ENCODE data around the gene MBNL2. TPM values are rescaled to one million over a fixed set of nuclear protein-coding genes. Genes with fewer than 3 reads are reported as not detected.

Gene MBNL2
- total RNA-seq, 2 experiments from 2014 or later: 2.7 to 7.4 TPM

DNA sequence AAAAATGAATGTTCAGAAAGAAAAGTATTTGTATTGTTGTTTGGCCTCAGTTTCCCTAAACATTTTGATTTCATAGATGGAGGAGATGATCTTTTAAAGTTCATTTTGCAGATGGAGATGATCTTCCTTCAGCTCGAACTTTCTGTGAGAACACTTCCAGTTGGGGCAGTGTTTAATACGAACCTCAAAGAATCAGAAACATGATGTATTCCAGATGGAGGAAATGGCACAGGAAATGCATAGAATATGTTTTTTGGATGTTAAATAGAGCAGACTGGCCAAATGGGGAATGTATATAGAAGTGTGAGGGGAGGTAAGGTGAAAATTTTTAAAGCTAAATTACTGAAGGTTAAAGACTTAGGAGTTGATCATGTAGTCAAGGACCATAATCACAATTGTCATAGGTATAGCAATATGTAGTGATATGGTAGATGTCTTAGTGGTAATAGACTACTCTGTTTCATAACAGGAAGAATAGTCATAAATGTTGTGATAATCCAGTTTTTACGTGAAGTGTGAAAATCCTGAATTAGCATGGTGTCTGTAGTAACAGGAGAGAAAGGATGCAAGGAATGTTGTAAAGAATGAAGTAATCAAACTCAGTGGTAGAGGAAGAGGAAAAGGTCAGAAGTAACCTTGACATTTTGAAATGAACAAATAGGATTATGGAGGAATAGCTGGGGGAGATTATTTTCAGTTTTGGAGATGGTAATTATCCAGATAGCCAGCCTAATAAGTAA lies 216.9 kb downstream of the MBNL2 start:
- H3K9me2 ChIP-seq (ENCODE audit: insufficient read depth, low read length): no peaks in the 10 kb centered on the region
- intact Hi-C loops (cut with micrococcal nuclease; ENCODE audit: unreplicated experiment): loop anchor here (10.0 kb wide), 2 partner anchors 516 to 1136 kb away; partner anchors contain the start of genes IPO5 and STK24
- no peak overlapping the region for H3K4me3 ChIP-seq (ENCODE audit: low read depth, low read length, poor library complexity, severe bottlenecking)
- no TSS peak for BruUV-seq (replicated peaks)
- H3K36me3 ChIP-seq (ENCODE audit: insufficient read depth, low read length): no peaks in the 10 kb centered on the region
- no peaks in the 10 kb centered on the region for H3K9me3 ChIP-seq (ENCODE audit: low read length)
- H3K4me1 ChIP-seq (ENCODE audit: insufficient read depth, low read length, poor library complexity, severe bottlenecking): peaks cover 9% of the 10 kb centered on the region
- TF ChIP-seq, protein P1, sequence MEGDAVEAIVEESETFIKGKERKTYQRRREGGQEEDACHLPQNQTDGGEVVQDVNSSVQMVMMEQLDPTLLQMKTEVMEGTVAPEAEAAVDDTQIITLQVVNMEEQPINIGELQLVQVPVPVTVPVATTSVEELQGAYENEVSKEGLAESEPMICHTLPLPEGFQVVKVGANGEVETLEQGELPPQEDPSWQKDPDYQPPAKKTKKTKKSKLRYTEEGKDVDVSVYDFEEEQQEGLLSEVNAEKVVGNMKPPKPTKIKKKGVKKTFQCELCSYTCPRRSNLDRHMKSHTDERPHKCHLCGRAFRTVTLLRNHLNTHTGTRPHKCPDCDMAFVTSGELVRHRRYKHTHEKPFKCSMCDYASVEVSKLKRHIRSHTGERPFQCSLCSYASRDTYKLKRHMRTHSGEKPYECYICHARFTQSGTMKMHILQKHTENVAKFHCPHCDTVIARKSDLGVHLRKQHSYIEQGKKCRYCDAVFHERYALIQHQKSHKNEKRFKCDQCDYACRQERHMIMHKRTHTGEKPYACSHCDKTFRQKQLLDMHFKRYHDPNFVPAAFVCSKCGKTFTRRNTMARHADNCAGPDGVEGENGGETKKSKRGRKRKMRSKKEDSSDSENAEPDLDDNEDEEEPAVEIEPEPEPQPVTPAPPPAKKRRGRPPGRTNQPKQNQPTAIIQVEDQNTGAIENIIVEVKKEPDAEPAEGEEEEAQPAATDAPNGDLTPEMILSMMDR (conservative IDR thresholded peaks at IDR 0.05; ENCODE audit: low read length): no peak
- no peak for TF ChIP-seq EZH2phosphoT487 (IDR thresholded peaks at IDR 0.05; ENCODE audit: borderline replicate concordance, low read depth, low read length)
- H2AFZ ChIP-seq (ENCODE audit: low read length): no peak overlapping the region
- no peaks in the 10 kb centered on the region for H4K20me1 ChIP-seq (ENCODE audit: insufficient read depth, low read length)
- CTCF ChIA-PET (ENCODE audit: unreplicated experiment): no interaction called here
- no peak overlapping the region for H3K4me2 ChIP-seq (ENCODE audit: low read length)
- POLR2A ChIA-PET: interaction anchor here (0.6 kb wide), 1 partner anchor 26 kb away, joined by 3 read pairs; no protein-coding TSS in a partner anchor
- no peak overlapping the region for H3K27ac ChIP-seq (ENCODE audit: low read depth, low read length, poor library complexity, severe bottlenecking)
- H3K79me2 ChIP-seq (ENCODE audit: insufficient read depth, low read depth, low read length): peaks cover 20% of the 10 kb centered on the region; the same call in 1 of the 2 replicates
- DNase-seq (ENCODE audit: low spot score): no peak

DNA sequence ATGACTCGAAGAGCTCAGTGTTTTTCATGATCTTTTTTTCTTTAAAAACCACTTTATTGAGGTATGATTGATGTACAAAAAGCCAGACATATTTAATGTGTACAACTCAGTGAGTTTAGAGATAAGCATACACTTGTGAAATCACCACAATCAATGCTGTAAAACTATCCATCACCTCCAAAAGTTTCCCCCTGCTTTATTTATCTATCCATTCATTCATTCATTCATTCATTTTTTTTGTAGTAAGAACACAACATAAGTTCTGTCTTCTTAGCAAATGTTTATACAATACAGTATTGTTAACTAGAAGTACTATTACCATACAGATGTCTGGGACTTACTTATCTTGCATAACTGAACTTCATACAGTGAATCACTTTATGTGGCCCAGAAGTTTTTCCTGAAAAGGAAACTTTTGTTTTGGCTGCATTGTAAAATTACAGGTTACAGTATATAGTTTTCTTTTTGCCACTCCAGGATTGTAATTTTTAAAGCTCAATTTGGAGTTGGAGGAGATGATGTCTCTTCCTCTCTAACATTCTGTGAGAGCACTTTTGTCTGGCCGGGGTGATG lies 218.6 kb downstream of the MBNL2 start:
- Histone ChIP-seq H3K9me2 (ENCODE audit: insufficient read depth, low read length) (no peaks in the 10 kb centered on the region), H3K4me3 (ENCODE audit: low read depth, low read length, poor library complexity, severe bottlenecking) (no peak overlapping the region), H4K20me1 (ENCODE audit: insufficient read depth, low read length) (no peaks in the 10 kb centered on the region), H3K4me1 (ENCODE audit: insufficient read depth, low read length, poor library complexity, severe bottlenecking) (peaks cover 7% of the 10 kb centered on the region), H2AFZ (ENCODE audit: low read length) (no peak overlapping the region), H3K36me3 (ENCODE audit: insufficient read depth, low read length) (no peaks in the 10 kb centered on the region), H3K9me3 (ENCODE audit: low read length) (no peaks in the 10 kb centered on the region), H3K27ac (ENCODE audit: low read depth, low read length, poor library complexity, severe bottlenecking) (no peak overlapping the region), H3K79me2 (ENCODE audit: insufficient read depth, low read depth, low read length) (peaks cover 11% of the 10 kb centered on the region; the same call in 1 of the 2 replicates), H3K4me2 (ENCODE audit: low read length) (no peak overlapping the region)
- no peak for DNase-seq (ENCODE audit: low spot score)
- ChIA-PET CTCF (ENCODE audit: unreplicated experiment) (no interaction called here), POLR2A (interaction anchor here (1.5 kb wide), 1 partner anchor 10 kb away, joined by 3 read pairs; no protein-coding TSS in a partner anchor)
- intact Hi-C loops (cut with micrococcal nuclease; ENCODE audit: unreplicated experiment): no loop called here
- BruUV-seq (replicated peaks): no TSS peak
- TF ChIP-seq, protein P1 (conservative IDR thresholded peaks at IDR 0.05; ENCODE audit: low read length): no peak
- no peak for TF ChIP-seq EZH2phosphoT487 (IDR thresholded peaks at IDR 0.05; ENCODE audit: borderline replicate concordance, low read depth, low read length)

DNA sequence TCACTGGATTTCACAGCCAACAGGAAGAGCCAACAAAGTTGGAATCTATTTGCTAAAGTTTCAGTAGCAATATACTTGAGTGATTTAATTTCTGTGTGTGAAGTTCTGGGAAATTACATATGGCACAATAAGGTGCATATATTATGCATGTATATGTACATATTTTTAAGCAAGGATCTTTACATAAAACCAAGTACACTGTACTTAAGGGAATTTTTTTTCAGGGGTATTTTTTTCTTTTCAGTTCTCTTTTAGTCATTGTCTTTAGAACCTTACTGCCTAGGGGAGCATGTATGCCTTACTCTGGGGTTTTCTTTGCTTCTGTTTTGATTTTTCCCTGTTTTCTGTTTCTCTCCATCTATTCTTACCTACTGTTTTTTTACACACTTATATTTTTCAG lies 219.2 kb downstream of the MBNL2 start:
- no peak for TF ChIP-seq EZH2phosphoT487 (IDR thresholded peaks at IDR 0.05; ENCODE audit: borderline replicate concordance, low read depth, low read length)
- TF ChIP-seq, protein P1 (conservative IDR thresholded peaks at IDR 0.05; ENCODE audit: low read length): no peak
- Histone ChIP-seq H3K4me1 (ENCODE audit: insufficient read depth, low read length, poor library complexity, severe bottlenecking) (peaks cover under 1% of the 10 kb centered on the region), H3K9me3 (ENCODE audit: low read length) (no peaks in the 10 kb centered on the region), H3K4me3 (ENCODE audit: low read depth, low read length, poor library complexity, severe bottlenecking) (no peak overlapping the region), H2AFZ (ENCODE audit: low read length) (no peak overlapping the region), H4K20me1 (ENCODE audit: insufficient read depth, low read length) (no peaks in the 10 kb centered on the region), H3K27ac (ENCODE audit: low read depth, low read length, poor library complexity, severe bottlenecking) (no peak overlapping the region), H3K79me2 (ENCODE audit: insufficient read depth, low read depth, low read length) (peaks cover 5% of the 10 kb centered on the region; the same call in 1 of the 2 replicates), H3K9me2 (ENCODE audit: insufficient read depth, low read length) (no peaks in the 10 kb centered on the region), H3K4me2 (ENCODE audit: low read length) (no peak overlapping the region), H3K36me3 (ENCODE audit: insufficient read depth, low read length) (no peaks in the 10 kb centered on the region)
- ChIA-PET POLR2A (interaction anchor here (1.5 kb wide), 2 partner anchors 8 to 9 kb away, joined by 3 to 4 read pairs; no protein-coding TSS in a partner anchor), CTCF (ENCODE audit: unreplicated experiment) (no interaction called here)
- intact Hi-C loops (cut with micrococcal nuclease; ENCODE audit: unreplicated experiment): no loop called here
- no peak for DNase-seq (ENCODE audit: low spot score)
- no TSS peak for BruUV-seq (replicated peaks)

Measured in OCI-LY7 (cell line).